HG03378 (cell line): ENCODE measurements around the gene CHST11.
A peak's percentile ranks its signal among the peaks of the same experiment; 100 is the strongest.
"Not testable (repeated sequence)": the region's sequence is repeated elsewhere in the genome, so short reads cannot be mapped to it uniquely, and the experiment has no call there.

ENCODE experiments used
- ATAC-seq: cut with Tn5 transposase; IDR thresholded peaks from one replicate; pipeline ENCODE4 v1.9.1; 2021; ENCODE audit warnings: mild to moderate bottlenecking, moderate library complexity; ENCODE audit not compliant: unreplicated experiment

Gene CHST11

GRCh38 chr12:104729610-104730446, 273.1 kb downstream of the CHST11 start:
- ATAC-seq = no peak

DNA sequence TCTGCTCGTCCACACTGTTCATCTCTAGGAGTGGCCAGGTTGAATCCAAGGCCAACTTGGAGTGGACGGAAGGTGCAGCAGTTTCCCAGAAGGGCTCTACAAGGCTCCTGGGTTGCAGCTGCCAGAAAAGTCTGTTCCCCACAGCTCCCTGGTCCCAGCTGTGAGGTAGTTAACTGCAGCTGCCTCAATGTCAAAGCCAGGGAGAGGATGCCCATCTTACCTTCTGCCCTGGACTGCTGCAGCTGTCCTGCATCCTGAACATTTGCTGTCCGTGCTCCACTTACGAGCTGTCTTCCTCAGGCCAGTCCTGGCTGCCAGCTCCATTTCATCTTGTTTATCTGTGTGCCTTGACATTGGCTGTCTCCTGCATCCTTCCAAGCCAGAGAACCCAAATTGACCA, 274.0 kb downstream of the CHST11 start:
- no peak for ATAC-seq

- no peak for ATAC-seq
These were observed 277.0 kb downstream of the CHST11 start for GRCh38 chr12:104733717-104734175.

DNA sequence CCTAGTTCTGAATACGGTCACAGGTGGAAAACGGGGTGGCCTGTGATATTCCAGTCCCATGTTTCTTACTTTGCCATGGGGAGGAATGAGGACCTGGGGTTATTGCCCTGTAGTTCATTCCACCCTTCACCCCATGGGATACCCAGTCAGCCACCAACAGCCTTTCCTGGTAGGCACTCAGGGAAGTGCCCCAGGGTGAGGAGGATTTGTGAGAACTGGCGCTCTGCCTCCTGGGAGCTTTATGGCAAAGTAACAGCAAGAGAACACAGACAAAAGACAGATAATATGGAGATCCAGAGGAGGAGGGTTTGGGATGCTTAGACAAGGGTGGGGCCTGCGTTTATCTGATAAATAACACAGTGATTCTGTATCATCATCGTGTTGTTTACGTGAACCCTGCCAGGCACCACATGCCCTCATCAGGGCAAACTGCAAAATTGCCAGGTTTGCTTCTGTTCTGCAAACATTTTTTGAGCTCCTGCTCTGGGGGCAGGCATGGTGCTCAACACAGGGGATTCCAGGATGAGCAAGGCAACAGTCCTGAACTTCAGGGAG, 277.9 kb downstream of the CHST11 start:
- no peak for ATAC-seq

DNA sequence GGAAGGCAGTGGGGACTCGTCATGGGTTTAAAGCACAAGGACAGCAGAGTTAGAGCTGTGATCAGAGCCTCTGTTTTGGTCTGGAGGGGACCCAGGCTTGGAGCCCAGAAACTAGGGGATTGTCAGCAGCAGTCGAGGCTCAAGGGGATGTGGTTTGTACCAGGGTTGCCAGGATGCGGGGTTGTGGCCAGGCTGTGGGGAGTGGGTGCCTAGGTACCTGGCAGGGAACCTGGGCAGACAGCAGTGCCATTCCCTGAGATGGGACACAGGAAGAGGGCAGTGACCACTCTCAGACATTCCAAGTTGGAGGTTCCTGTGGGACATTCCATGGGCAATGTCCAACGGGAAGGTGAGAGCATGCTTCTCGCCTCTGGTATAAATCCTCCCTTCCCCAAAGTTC, 279.1 kb downstream of the CHST11 start:
- no peak for ATAC-seq

DNA sequence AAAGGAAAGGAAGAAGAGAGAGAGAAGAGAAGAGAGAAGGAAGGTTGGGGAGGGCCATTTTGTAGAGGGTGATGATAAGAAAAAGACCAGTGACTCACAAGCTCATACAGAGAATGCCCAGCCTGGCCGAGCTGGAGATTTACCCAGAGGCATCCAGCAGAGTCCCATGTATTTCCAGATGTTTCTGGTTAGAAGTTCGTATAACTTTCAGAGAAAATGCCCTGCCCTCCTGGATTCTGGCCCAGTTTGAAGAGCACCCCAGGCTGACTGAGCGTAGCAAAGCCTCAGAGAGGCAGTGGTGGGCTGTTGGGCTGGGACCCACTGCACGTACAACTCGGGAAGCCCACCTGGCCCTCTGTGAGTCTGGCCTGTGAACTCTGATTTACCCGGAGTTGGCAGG, 279.6 kb downstream of the CHST11 start:
- no peak for ATAC-seq

DNA sequence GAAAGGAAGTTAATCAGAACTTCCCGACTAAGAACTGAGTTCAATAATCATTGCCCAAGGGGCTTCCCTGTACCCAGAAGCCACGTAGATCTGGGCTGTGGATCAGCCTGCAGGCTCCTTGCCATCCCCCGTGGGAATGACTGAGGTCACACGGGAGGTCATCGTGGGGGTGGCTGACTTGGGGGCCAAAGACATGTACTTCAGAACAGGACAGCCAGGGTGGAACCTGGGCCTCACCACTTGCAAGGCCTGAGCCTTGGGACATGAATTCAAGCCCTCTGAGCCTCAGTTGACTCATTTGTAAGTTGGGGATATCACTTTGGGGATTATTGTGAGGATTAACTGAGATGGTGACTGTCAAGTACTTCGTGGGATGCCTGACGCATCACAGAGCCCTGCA, 280.4 kb downstream of the CHST11 start:
- ATAC-seq = no peak

- ATAC-seq = no peak
These were observed 281.1 kb downstream of the CHST11 start for GRCh38 chr12:104737791-104738301.

DNA sequence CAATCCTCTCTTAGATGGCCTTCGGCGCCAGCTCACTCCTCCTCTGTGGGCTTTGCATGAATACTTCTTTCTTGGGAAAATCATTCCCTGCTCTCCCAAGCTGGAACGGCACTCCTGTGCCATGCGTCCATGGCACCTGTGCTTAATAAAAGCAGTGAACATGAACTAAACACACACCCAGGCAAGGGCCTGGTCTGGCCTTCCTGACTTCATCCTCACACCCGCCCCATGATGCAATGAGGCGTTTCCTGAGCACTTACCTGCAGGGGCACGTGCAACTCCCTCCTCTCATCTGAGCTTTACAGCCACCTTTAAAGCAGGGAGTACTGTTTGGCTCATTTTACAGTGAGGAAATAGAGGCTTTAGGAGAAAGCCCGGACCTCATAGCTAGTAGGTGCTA, 281.6 kb downstream of the CHST11 start:
- ATAC-seq = no peak

GRCh38 chr12:104738776-104739642, 282.3 kb downstream of the CHST11 start:
- ATAC-seq = no peak

GRCh38 chr12:104740668-104741067, 283.9 kb downstream of the CHST11 start:
- peak; percentile 70 for ATAC-seq

DNA sequence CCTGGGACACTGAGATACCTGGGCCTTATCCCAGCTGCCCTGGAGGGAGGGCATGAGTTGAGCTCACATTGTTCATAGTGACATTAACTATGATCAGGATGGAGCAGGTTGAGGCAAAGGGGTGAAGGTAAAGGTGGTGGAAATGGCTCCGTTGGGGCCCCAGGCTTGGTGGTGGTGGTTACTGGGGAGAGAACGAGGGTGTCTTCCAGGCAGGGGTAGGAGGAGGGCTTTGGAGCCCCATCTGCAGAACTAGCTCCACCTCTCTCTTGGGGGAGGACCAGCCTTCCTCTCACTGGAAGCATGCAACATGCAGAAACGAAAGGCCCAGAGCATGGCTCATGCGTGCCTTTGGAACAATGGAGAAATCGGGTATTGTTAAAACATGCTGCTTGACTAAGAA, 284.3 kb downstream of the CHST11 start:
- ATAC-seq = no peak

GRCh38 chr12:104741497-104742367, 285.0 kb downstream of the CHST11 start:
- ATAC-seq = no peak

DNA sequence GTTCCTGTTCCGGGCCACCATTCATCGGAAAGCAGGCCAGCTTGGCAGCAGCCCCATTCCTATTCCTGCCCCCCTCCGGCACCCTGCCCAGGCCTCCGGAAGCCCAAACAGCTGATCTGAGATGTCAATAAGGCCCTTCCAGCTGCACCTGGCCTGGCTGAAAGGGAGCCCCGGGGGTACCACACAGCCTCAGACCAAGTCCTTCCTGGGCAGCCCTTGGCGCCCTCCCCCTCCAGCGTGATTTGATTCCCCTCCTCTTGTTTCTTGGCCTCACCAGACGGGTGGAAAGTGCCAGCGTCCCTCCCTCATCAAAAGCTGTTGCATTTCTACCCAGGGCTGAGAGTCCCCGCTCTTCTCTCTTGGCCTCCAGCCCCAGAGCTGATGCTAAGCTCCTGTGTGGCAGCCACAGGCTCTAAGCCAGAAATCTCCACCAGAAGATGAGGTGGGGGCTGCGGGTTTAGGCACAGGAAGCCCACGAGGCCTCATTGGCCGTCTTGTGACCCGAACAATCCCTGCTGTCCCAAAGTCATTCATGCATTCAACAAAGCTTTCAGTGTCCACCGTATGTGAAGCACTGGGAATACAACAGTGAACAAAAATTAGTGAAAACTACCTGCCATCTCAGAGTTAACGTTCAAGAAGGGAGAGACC, 285.9 kb downstream of the CHST11 start:
- no peak for ATAC-seq

GRCh38 chr12:104743202-104743580, 286.4 kb downstream of the CHST11 start:
- ATAC-seq = no peak

GRCh38 chr12:104743753-104744548, 287.2 kb downstream of the CHST11 start:
- not testable (repeated sequence) for ATAC-seq

GRCh38 chr12:104746467-104747088, 289.8 kb downstream of the CHST11 start:
- ATAC-seq = no peak

- ATAC-seq = no peak
These were observed 290.6 kb downstream of the CHST11 start for GRCh38 chr12:104747330-104747729.

DNA sequence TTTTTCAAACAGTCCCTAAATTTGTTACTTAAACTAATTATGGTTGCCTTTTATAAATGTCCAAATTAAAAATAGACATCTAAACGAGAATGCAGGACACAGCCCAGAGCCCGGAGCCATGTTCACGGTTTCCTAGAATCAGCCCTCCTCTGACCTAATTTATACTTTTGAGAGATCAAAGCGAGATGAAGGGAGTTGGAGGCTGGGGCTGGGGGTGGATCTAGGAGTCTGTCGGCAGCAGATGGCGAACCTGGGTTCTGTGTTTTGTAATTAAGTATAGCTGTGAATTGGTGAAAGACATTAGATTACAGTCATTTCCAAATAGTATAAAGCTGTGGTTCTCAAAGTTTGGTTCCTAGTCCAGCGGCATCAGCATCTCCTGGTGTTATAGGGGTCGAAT, 291.2 kb downstream of the CHST11 start:
- no peak for ATAC-seq
